Loucy (cell line): ENCODE measurements around the gene SIK3.
"Not testable (repeated sequence)": the region's sequence is repeated elsewhere in the genome, so short reads cannot be mapped to it uniquely, and the experiment has no call there.

Source experiments
- H2AFZ ChIP-seq: fragments of 200-600 bp; sonication (generic); 2 replicates; pipeline ENCODE4 v1.6.0; 2016; ENCODE audit warnings: antibody characterized with exemption, mild to moderate bottlenecking, low read length, moderate library complexity
- H3F3A ChIP-seq: fragments of 200-600 bp; 2 replicates; pipeline ENCODE4 v1.6.0; 2016; ENCODE audit warnings: antibody characterized with exemption, low read depth, mild to moderate bottlenecking
- H3K27me3 ChIP-seq: fragments of 200-600 bp; sonication (generic); 2 replicates; pipeline ENCODE4 v1.6.1; 2014; ENCODE audit warnings: low read length, mild to moderate bottlenecking; ENCODE audit not compliant: insufficient read depth, poor library complexity, severe bottlenecking
- H3K36me3 ChIP-seq: fragments of 200-600 bp; sonication (generic); 2 replicates; pipeline ENCODE4 v1.6.1; 2016; ENCODE audit warnings: low read length; ENCODE audit not compliant: insufficient read depth
- H3K4me1 ChIP-seq: fragments of 200-600 bp; sonication (generic); 2 replicates; pipeline ENCODE4 v1.5.1; 2014; ENCODE audit warnings: low read length, mild to moderate bottlenecking; ENCODE audit not compliant: insufficient read depth, poor library complexity, severe bottlenecking
- H3K4me2 ChIP-seq: fragments of 200-600 bp; sonication (generic); 2 replicates; pipeline ENCODE4 v1.6.0; 2014; ENCODE audit warnings: antibody characterized with exemption, low read length, low read depth, mild to moderate bottlenecking; ENCODE audit not compliant: poor library complexity, severe bottlenecking
- H3K4me3 ChIP-seq: fragments of 200-600 bp; sonication (generic); 2 replicates; pipeline ENCODE4 v1.5.1; 2014; ENCODE audit warnings: low read length, mild to moderate bottlenecking, mixed read lengths; ENCODE audit not compliant: poor library complexity, severe bottlenecking
- H3K79me2 ChIP-seq: fragments of 200-600 bp; sonication (generic); 2 replicates; pipeline ENCODE4 v1.6.1; 2014; ENCODE audit warnings: low read length; ENCODE audit not compliant: insufficient read depth
- H3K9ac ChIP-seq: fragments of 200-600 bp; sonication (generic); 2 replicates; pipeline ENCODE4 v1.6.0; 2014; ENCODE audit warnings: mild to moderate bottlenecking, low read depth, low read length, moderate library complexity; ENCODE audit not compliant: poor library complexity, severe bottlenecking
- H3K9me2 ChIP-seq: fragments of 200-600 bp; sonication (generic); replicated peaks from 2 replicates; pipeline ENCODE4 v1.6.1; 2016; ENCODE audit warnings: low read depth, low read length, mixed read lengths
- H3K9me3 ChIP-seq: fragments of 200-600 bp; sonication (generic); 2 replicates; pipeline ENCODE4 v1.6.1; 2014; ENCODE audit warnings: mild to moderate bottlenecking, antibody characterized with exemption, low read length, low read depth; ENCODE audit not compliant: insufficient read depth
- H4K20me1 ChIP-seq: fragments of 200-600 bp; sonication (generic); 2 replicates; pipeline ENCODE4 v1.6.0; 2014; ENCODE audit warnings: antibody characterized with exemption, low read length, mild to moderate bottlenecking; ENCODE audit not compliant: insufficient read depth, poor library complexity, severe bottlenecking
- EZH2phosphoT487 ChIP-seq: fragments of 200-600 bp; IDR thresholded peaks from 2 replicates; pipeline ENCODE4 v1.6.1; 2018; ENCODE audit warnings: antibody characterized with exemption, mild to moderate bottlenecking, moderate library complexity, borderline replicate concordance
- TF ChIP-seq, protein P1 (sequence below): fragments of 200-600 bp; sonication (generic); conservative IDR thresholded peaks from 2 replicates; pipeline ENCODE4 v1.5.1; 2014; ENCODE audit warnings: mild to moderate bottlenecking, antibody characterized with exemption, low read length

The SIK3 gene

DNA sequence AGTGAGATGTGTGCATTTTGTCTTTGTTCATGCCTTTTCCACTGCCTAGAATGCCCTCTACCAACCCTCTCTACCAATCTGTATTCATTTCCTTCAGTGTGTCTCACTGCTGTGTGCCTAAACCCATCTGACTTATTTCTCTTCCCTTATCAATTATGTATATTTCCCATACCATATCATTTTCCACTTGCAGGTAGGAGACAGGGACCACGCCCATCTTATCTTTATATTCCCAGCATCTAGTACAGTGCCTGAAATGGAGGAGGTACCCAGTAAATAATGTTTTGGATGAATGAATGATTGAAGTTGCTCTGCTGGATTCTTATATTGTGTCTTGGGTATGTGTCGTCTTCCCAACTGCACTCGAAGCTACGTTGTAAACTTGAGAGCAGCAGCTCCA is 36.8 kb upstream of the SIK3 start:
- not testable (repeated sequence) for H3K9ac ChIP-seq, H3K36me3 ChIP-seq, H4K20me1 ChIP-seq, H3K27me3 ChIP-seq, H3K4me1 ChIP-seq, H3K9me3 ChIP-seq, H3K9me2 ChIP-seq, H3K79me2 ChIP-seq, H3K4me3 ChIP-seq, H3K4me2 ChIP-seq, H3F3A ChIP-seq, H2AFZ ChIP-seq

DNA sequence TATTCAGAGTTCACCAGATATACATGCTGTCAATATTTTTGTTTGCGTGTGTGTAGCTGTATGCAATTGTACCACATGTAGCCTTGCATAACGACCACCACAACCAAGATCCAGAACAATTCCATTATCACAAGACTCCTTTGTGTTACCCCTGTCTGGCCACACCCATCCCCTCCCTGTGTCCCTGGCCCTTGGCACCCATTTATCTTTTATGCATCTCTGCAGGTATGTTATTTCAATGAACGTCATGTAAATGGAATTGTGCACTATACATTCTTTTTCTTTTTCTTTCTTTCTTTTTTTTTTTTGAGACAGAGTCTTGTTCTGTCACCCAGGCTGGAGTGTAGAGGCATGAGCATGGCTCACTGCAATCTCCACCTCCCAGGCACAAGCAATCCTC is 36.2 kb upstream of the SIK3 start:
- Histone ChIP-seq H3K27me3 (no peaks in the 10 kb centered on the region), H3K79me2 (no peaks in the 10 kb centered on the region), H3K4me1 (no peaks in the 10 kb centered on the region), H3K9me3 (no peaks in the 10 kb centered on the region), H3K9ac (no peak overlapping the region), H3K9me2 (no peaks in the 10 kb centered on the region), H4K20me1 (no peaks in the 10 kb centered on the region), H2AFZ (no peak overlapping the region), H3K4me2 (no peak overlapping the region), H3F3A (no peaks in the 10 kb centered on the region), H3K36me3 (no peaks in the 10 kb centered on the region), H3K4me3 (no peak overlapping the region)
- TF ChIP-seq, protein P1, sequence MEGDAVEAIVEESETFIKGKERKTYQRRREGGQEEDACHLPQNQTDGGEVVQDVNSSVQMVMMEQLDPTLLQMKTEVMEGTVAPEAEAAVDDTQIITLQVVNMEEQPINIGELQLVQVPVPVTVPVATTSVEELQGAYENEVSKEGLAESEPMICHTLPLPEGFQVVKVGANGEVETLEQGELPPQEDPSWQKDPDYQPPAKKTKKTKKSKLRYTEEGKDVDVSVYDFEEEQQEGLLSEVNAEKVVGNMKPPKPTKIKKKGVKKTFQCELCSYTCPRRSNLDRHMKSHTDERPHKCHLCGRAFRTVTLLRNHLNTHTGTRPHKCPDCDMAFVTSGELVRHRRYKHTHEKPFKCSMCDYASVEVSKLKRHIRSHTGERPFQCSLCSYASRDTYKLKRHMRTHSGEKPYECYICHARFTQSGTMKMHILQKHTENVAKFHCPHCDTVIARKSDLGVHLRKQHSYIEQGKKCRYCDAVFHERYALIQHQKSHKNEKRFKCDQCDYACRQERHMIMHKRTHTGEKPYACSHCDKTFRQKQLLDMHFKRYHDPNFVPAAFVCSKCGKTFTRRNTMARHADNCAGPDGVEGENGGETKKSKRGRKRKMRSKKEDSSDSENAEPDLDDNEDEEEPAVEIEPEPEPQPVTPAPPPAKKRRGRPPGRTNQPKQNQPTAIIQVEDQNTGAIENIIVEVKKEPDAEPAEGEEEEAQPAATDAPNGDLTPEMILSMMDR, result no peak
- no peak for TF ChIP-seq EZH2phosphoT487

DNA sequence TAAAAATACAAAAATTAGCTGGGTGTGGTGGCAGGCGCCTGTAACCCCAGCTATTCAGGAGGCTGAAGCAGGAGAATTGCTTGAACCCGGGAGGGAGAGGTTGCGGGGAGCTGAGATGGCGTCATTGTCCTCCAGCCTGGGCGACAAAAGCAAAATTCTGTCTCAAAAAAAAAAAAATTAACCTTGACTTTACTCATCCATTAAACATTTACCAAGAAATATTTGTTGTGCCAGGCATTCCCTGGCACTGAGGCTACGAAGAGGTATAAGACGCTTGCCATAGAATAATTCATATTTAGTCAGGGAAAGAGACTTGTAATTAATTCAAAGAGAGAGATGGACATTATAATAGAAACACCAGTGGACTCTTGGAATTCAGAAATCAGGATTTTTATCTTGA is 32.7 kb upstream of the SIK3 start:
- Histone ChIP-seq H3K9ac (no peak overlapping the region), H3K4me3 (no peak overlapping the region), H4K20me1 (no peaks in the 10 kb centered on the region), H2AFZ (no peak overlapping the region), H3F3A (no peaks in the 10 kb centered on the region), H3K4me1 (no peaks in the 10 kb centered on the region), H3K9me2 (no peaks in the 10 kb centered on the region), H3K9me3 (no peaks in the 10 kb centered on the region), H3K36me3 (no peaks in the 10 kb centered on the region), H3K4me2 (no peak overlapping the region), H3K79me2 (no peaks in the 10 kb centered on the region), H3K27me3 (no peaks in the 10 kb centered on the region)
- TF ChIP-seq EZH2phosphoT487, result no peak
- TF ChIP-seq, protein P1, result no peak

DNA sequence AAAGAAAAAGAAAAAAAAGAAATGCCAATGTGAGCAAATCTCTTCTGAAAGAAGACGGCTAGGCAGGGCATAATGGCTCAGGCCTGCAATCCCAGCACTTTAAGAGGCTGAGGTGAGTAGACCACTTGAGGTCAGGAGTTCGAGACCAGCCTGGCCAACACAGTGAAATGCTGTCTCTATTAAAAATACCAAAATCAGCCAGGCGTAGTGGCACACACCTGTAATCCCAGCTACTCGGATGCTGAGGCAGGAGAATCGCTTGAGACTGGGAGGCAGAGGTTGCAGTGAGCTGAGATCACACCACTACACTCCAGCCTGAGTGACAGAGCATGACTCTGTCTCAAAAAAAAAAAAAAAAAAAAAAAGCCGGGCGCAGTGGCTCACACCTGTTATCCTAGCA is 32.2 kb upstream of the SIK3 start:
- H3K9me3 ChIP-seq, H3K9ac ChIP-seq, H3F3A ChIP-seq, H4K20me1 ChIP-seq, H3K4me1 ChIP-seq, H2AFZ ChIP-seq, H3K27me3 ChIP-seq, H3K4me2 ChIP-seq, H3K79me2 ChIP-seq, H3K36me3 ChIP-seq, H3K9me2 ChIP-seq, H3K4me3 ChIP-seq: not testable (repeated sequence)
